Right lobe of liver (tissue), 6 donors: Measurements from ENCODE around the gene STRN4. TPM values are rescaled to one million over a fixed set of nuclear protein-coding genes. Genes with fewer than 3 reads are reported as not detected.
A peak's percentile ranks its signal among the peaks of the same experiment; 100 is the strongest.

Experiments used
- ATAC-seq, 4 donors: fragments of 200-7000 bp; cut with Tn5 transposase; one replicate each; pipeline ENCODE4 v1.9.1; 2020; ENCODE audit warnings: mild to moderate bottlenecking in 4 of 4, moderate library complexity in 4 of 4
- DNase-seq, 3 donors: peaks; one replicate each; pipeline ENCODE4 v3.0.0-alpha.2; 2020
- H3K27ac ChIP-seq, 3 donors: fragments of 200-600 bp; one replicate each; pipeline ENCODE4 v1.8.0; 2022
- H3K27me3 ChIP-seq, 2 donors: fragments of 200-600 bp; one replicate each; pipeline ENCODE4 v1.8.0; 2022
- H3K36me3 ChIP-seq, 4 donors: fragments of 200-600 bp; sonication (generic) in 1 of 4; one replicate each; pipeline versions ENCODE4 v1.5.1 to v1.8.0; 2017 to 2022; ENCODE audit warnings: control low read depth in 1 of 4
- H3K4me1 ChIP-seq, 4 donors: fragments of 200-600 bp; sonication (generic) in 1 of 4; one replicate each; pipeline versions ENCODE4 v1.5.1 to v1.8.0; 2017 to 2022; ENCODE audit warnings: control low read depth in 1 of 4
- H3K4me3 ChIP-seq, 3 donors: fragments of 200-600 bp; one replicate each; pipeline ENCODE4 v1.8.0; 2022
- H3K9me3 ChIP-seq, 4 donors: fragments of 200-600 bp; sonication (generic) in 1 of 4; one replicate each; pipeline versions ENCODE4 v1.5.1 to v1.8.0; 2017 to 2022; ENCODE audit warnings: control low read depth in 1 of 4
- CTCF ChIP-seq, 4 donors: fragments of 200-600 bp in 3 of 4; fragments of 450-650 bp in 1 of 4; IDR thresholded peaks; one replicate each; pipeline versions ENCODE4 v1.5.1 to v1.8.0; 2016 to 2022; ENCODE audit warnings: antibody characterized with exemption in 4 of 4, mild to moderate bottlenecking in 2 of 4
- POLR2A ChIP-seq: fragments of 450-650 bp; IDR thresholded peaks from one replicate; pipeline ENCODE4 v1.6.1; 2017; ENCODE audit warnings: antibody characterized with exemption, mild to moderate bottlenecking
- WGBS: methylation state at CpG from one replicate; pipeline ENCODE4 v1.1.6; 2018; ENCODE audit warnings: low coverage, low lambda C conversion rate; ENCODE audit not compliant: insufficient coverage; ENCODE audit errors: missing lambda C conversion rate; 5-methylcytosine and 5-hydroxymethylcytosine counted together
- intact Hi-C, 2 donors: fragments of 100-400 bp; cut with DNase I; formaldehyde crosslinking; loops; one replicate each; pipeline versions ENCODE4 v1.11.2 to v1.14.1; 2022
- total RNA-seq, 6 experiments: library from RNA; depleted of rRNA in 2 of 6; stranded (reverse); fragments of >200 nt in 2 of 6; fragmentation: NEBNext Ultra II Directional in 3 of 6; extraction: Animal tissue kit (Norgen Biotek cat#: 25700) in 3 of 6; gene quantifications; one replicate each; pipeline versions ENCODE4 v1.1.0 to v1.2.4, GENCODE V29; 2016 to 2023
- donor health status: DM: no; HTN: yes; CAD: no.
- donor health status: DM: no; HTN: no; CAD: no.
- donor health status: DM: no; HTN: no; CAD: no.
- donor health status: DM: no; HTN: yes; CAD: no.
- donor health status: DM: no; HTN: yes; CAD: no.

The STRN4 gene
- total RNA-seq, 6 experiments from 2014 or later: 16.9 to 28.1 (median 23.7) TPM

GRCh38 chr19:46737761-46738171, 8.5 kb downstream of the STRN4 start:
- no peaks in the 10 kb centered on the region for H3K27me3 ChIP-seq
- peaks cover 0 to 40% (median 5%) of the 10 kb centered on the region in 4 donors for H3K4me1 ChIP-seq
- H3K36me3 ChIP-seq: peaks cover 0 to 24% (median 3%) of the 10 kb centered on the region in 4 donors
- H3K27ac ChIP-seq: peak overlapping the region in 1 of 3 donors; percentile 1
- no peak overlapping the region for H3K4me3 ChIP-seq
- intact Hi-C loops: no loop called here
- DNase-seq (peak in 1 of 3 donors; percentile 46), ATAC-seq (no peak)
- no peaks in the 10 kb centered on the region for H3K9me3 ChIP-seq
- TF ChIP-seq POLR2A: no peak
- TF ChIP-seq CTCF (IDR thresholded peaks at IDR 0.05): no peak
- WGBS: 87% methylated on average over 14 of the region's 19 CpGs

GRCh38 chr19:46737298-46737654, 9.0 kb downstream of the STRN4 start:
- Histone ChIP-seq H3K4me1 (peaks cover 0 to 40% (median 5%) of the 10 kb centered on the region in 4 donors), H3K4me3 (no peak overlapping the region), H3K9me3 (no peaks in the 10 kb centered on the region), H3K27me3 (no peaks in the 10 kb centered on the region), H3K36me3 (peaks cover 0 to 29% (median 4%) of the 10 kb centered on the region in 4 donors), H3K27ac (peak overlapping the region in 1 of 3 donors; percentile 1)
- TF ChIP-seq CTCF (IDR thresholded peaks at IDR 0.05): no peak
- TF ChIP-seq POLR2A: no peak
- peak in 3 of 4 donors; percentile 7 to 45 (median 31) for ATAC-seq
- WGBS: 43% methylated on average over 4 of the region's 7 CpGs
- peak in 2 of 3 donors; percentile 50 to 52 for DNase-seq
- intact Hi-C loops: no loop called here

GRCh38 chr19:46736531-46737297, 9.5 kb downstream of the STRN4 start:
- no peak overlapping the region for H3K4me3 ChIP-seq
- WGBS: 52% methylated on average over 9 of the region's 22 CpGs
- intact Hi-C loops: no loop called here
- ATAC-seq (peak; percentile 15 to 41 (median 26)), DNase-seq (peak in 2 of 3 donors; percentile 58 to 62)
- H3K9me3 ChIP-seq: no peaks in the 10 kb centered on the region
- TF ChIP-seq POLR2A: no peak
- no peak for TF ChIP-seq CTCF (IDR thresholded peaks at IDR 0.05)
- H3K36me3 ChIP-seq: peaks cover 0 to 31% (median 4%) of the 10 kb centered on the region in 4 donors
- H3K27ac ChIP-seq: peak overlapping the region in 1 of 3 donors; percentile 1
- H3K27me3 ChIP-seq: no peaks in the 10 kb centered on the region
- H3K4me1 ChIP-seq: peaks cover 0 to 40% (median 5%) of the 10 kb centered on the region in 4 donors

GRCh38 chr19:46733690-46734292, 12.5 kb downstream of the STRN4 start:
- no peaks in the 10 kb centered on the region for H3K9me3 ChIP-seq
- no peaks in the 10 kb centered on the region for H3K27me3 ChIP-seq
- H3K27ac ChIP-seq: peak overlapping the region in 1 of 3 donors; percentile 35
- intact Hi-C loops: no loop called here
- no peak overlapping the region for H3K4me3 ChIP-seq
- ATAC-seq: peak in 3 of 4 donors; percentile 6 to 27 (median 20)
- DNase-seq: no peak
- peaks cover 0 to 49% (median 18%) of the 10 kb centered on the region in 4 donors for H3K36me3 ChIP-seq
- WGBS: 42% methylated on average over 6 of the region's 11 CpGs
- H3K4me1 ChIP-seq: peaks cover 0 to 29% (median 3%) of the 10 kb centered on the region in 4 donors
- TF ChIP-seq CTCF (IDR thresholded peaks at IDR 0.05) (no peak), POLR2A (no peak)
